HG03135 (cell line): Measurements from ENCODE around the gene PGBD5.
A peak's percentile ranks its signal among the peaks of the same experiment; 100 is the strongest.

ENCODE experiments used
- ATAC-seq: cut with Tn5 transposase; IDR thresholded peaks from one replicate; pipeline ENCODE4 v1.9.1; 2021; ENCODE audit warnings: mild to moderate bottlenecking, moderate library complexity; ENCODE audit not compliant: unreplicated experiment

Gene PGBD5

DNA sequence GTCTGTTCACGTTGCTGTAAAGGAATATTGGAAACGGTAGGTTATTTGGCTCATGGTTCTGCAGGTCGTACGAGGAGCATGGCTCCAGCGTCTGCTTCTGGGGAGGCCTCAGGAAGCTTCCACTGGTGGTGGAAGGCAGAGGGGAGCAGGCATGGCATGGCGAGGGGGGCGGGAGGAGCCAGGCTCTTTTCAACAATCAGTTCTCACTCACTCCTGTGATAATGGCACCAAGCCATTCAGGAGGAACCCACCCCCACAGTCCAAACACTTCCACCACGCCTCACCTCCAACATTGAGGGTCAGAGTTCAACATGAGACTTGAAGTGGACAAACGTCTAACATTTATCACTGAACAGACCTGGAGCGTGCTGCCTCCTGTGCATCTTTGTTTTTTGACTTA lies 141.2 kb downstream of the PGBD5 start:
- no peak for ATAC-seq

DNA sequence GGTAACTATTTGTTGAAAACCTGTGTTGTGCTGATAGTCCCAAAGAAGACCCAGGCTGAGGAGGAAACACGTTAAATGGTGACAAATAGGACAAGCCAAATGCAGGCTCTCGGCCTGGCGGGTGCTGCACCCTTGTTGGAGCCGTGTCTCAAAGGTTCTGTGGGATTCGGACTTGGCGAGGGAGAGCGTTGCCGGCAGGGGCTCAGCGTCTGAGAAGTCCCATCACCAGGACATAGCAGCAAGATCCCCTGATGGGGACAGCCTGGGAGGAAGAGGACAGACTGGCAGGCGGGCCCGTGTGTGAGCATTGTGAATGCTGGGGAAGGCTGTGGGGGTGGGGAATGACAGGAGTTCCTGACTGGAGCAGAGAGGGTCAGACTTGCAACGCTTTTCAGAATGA lies 142.5 kb downstream of the PGBD5 start:
- no peak for ATAC-seq

DNA sequence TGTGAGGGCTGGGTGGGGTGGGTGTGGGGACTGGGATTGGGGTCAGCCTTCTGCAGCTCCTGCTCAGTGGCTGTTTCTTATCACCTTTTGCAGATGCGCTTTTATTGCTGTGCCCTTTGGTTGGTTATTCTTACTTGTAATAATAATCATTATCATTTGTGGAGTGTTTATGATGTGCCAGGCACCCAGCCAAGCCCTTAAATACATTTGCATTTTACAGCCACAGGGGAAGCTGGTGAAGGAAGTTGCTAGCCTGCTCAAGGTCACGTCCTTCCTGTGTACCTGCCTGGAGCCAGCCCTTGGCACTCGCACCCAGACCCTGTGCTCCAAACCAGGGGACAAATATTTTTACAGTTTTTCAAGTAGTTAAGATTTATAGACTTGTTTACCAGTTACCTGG lies 144.0 kb downstream of the PGBD5 start:
- ATAC-seq: no peak

DNA sequence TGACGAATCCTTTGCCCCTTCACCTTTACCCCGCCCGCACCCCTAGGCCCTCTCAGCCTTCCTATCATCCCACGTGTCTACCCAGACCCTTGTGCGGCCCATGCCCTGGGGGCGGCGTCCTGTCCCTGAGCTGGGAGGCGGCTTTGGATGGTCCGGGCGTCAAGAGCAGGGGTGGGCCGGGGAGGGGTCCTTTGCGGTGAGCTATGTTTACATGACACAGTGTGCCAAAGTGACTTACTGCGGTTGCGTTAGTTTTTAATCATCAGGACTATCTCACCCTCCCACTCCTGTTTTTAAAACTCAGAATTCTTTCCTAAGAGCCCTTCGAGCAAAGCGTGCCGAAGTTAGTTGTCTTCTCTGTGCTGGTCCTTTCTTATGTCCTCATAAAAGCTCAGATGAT lies 144.6 kb downstream of the PGBD5 start:
- no peak for ATAC-seq

DNA sequence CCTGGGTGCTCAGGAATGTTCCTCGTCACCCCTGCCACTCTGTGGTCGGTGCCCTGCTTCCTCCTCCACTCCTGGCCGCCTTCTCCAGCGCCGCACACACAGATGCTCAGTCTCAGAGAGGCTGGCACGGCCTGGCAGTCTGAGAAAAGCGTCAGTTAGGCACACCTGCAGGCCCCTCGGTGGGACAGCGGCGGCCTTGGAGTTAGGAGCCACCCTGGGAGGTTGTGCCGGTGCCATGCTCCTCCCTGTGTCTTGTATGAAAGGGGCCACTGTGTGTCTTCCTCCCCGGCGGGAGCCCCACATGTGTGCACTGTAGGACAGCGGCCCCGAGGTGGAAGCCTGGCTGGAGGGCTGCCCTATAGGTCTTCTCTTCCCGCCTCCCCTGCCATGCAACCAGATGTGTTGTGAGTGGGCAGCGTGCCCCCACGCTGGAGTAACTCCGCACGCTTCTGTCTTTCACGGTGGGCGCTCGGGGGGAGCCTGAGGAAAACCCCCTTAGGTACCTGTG lies 145.2 kb downstream of the PGBD5 start:
- no peak for ATAC-seq

DNA sequence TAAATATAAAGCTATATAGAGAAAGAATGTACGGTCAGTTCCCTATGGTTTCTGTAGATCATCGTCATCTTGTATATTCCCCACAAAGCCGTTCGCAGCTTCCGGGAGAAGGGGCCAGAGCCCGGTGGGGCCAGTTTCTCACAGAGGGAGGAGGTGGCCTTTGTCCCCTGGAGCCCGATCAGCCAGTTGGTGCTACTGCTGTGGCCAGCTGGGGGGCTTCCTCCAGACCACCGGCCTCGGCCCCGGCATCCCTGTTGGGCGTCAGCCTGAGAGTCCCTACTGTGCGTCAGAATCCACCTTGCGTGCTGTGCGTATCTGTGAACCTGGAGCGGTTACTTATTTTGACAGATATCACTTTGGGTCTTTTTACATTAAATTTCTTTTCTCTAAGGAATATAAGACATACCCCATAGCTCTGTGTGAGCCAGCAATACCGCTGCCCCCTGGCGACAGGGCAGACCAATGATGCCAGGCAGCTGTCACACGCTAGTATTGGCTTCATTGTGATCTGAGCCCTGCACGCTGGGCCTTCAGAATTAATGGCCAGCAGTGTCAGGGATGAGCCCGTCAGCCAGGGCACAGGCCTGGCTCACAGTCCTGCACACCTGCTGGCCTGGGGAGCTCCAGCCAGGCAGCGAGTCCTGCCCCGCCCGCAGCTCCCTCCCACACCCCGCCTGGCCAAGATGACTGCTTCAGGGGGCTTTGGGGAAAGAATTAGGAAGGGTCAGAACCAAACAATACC lies 145.9 kb downstream of the PGBD5 start:
- ATAC-seq: no peak

DNA sequence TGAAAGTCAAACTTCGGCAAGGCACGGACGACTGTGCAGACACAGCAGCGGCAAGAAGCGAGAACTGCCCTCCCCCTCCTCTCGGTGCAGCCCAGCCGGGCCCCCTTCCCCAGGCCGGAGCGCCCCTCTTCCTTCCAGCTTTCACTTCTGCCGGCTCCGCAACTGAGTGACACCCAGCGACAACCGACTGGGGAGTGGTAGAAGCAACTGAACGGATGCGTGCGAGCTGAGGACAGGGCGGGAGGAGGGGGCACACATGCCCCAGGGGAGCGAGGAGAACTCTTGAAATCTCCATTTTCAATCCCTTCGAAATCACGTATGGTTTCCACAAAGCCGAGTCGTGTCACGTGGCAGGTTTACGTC lies 146.6 kb downstream of the PGBD5 start:
- ATAC-seq: no peak

DNA sequence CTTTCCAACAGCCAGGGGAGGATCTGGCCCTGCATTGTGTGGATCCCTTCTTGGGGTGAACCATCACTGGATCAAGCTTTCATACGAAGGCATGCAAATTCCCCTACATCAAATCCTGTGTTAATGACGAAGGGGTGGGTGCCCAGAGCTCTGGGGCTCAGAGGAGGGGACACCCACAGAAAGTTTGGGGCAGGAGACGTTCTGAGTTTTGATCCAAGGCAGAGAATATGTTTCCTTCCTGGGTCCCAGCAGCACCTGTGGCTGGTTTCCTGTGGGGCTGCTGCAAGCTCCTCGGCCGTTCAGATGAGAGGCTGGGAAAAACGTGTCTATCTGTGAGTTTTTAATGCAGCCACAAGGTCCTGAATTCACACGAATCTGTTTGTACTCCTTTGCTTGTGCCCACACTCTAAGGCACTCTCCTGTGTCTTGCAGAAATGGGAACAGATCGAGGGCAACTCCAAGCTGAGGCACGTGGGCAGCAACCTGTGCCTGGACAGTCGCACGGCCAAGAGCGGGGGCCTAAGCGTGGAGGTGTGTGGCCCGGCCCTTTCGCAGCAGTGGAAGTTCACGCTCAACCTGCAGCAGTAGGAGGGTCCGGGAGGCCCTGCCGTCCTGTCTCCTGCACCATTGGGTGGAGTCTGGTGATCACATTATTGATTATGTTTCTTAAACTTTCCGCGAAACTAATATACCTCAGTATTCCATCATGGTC lies 147.1 kb downstream of the PGBD5 start:
- ATAC-seq: no peak

DNA sequence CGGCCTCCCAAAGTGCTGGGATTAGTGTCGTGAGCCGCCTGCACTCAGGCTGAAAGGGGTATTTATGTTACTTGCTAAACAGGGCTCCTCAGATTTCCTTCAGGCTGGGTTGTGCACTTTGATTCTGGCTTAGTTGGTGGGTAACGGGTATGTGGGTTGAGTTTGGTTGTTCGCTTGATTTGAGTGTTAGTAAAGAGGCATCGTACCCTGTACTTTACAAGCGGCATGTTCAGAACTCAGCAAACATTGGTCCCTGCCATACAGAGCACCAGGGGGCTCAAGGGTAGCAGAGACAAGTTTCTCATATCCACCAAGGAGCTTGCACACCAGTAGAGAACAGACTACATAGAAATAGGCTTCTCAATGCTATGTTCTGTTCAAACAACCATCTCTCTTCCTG lies 147.8 kb downstream of the PGBD5 start:
- ATAC-seq: no peak

DNA sequence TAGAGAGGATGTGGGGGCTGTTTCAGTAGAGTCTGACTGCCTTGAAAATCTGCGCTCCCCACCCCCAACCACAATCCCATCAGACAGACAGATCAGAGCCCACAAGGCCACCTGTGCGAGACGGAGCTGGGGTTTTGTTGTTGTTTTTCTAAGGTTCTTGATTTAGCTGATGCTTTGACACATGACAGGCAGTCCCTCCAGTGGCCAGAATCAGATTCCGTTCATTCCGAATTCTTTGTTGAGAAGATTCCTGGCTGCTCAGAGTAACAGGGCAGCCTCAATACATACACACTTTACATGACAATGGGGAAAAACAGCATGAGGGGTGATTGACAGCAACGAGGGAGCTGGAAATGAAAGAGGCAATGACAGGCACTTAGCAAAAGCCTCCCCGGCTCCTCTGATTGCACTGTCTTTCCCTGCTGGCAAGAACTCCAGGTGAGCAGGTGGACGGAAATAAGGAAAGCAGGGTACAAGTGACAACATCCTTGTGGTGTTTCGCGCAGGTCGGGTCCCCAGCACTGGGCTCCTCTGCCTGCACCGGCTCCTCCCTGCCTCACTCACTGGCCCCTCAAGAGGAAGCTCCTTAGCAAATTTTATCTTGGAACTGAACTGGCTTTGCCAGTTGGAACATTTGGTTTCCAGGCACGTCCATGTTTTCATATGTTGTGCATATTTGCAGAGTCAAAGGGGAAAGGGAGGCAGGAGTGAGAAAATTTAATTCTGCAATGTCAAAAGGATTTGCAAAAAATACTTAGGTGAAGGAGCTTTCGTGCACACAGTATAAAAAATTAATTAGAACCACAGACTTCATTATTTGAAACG lies 148.7 kb downstream of the PGBD5 start:
- peak; percentile 55 for ATAC-seq

DNA sequence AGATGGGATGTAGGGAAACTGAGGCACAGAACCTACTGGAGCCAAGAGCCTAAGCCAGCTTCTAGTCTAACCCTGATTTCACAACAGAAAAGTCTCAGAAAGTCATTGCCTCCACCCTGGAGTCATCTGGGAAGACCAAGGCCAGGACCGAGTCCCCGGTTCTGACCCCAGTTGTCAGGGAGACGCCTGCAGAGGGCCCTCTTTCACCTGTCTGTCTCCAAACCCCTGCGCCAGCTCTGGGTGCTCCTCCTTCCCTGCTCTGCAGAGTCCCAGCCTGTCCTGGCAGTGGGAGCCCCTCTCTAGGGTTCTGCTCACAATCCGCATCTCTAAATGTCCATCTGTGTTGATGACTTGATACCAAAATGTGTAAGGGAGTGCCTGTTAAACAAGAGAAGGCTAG lies 149.7 kb downstream of the PGBD5 start:
- no peak for ATAC-seq

DNA sequence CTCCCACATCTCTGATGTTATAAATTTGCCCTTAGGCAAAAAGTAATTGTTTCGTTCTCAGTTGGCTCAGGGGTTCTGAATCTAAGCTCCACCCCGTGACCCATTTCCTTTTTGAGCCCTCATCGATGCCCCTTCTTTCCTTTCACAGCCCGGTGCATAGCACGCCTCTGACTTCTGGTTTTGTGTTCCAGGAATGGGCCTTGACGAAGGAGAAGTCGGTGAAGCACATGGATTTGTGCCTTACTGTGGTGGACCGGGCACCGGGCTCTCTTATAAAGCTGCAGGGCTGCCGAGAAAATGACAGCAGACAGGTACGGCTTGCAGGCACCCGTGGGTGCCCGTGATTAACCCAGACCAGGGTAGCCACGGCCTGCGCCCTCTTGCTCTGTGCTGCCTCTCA lies 151.9 kb downstream of the PGBD5 start:
- ATAC-seq: no peak

DNA sequence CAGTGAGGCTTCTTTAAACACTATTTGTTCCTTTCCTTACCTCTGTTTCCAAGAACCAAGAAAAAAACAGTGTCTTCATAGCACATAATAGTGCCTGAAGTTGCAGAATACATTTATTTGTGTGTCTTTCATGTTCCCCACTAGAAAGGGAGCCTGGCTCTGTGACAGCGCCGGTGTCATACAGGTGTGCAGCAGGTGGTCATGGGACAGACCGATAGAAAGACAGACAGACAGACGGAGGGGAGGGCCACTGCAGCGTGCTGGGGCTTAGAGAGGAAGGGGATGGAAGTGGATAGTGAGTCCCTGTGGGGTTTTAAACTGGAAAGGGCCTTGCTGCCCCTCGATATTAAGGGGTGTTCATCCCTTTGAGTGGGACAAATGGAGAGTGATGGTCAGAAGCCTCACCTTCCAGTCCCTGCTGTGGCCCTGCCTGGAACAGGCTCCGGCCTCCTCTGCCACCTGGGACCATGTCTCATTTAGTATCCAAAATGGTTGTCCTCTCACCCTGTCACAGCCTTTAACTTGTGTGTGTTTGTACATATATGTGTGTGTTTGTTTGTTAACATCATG lies 152.9 kb downstream of the PGBD5 start:
- ATAC-seq: no peak

DNA sequence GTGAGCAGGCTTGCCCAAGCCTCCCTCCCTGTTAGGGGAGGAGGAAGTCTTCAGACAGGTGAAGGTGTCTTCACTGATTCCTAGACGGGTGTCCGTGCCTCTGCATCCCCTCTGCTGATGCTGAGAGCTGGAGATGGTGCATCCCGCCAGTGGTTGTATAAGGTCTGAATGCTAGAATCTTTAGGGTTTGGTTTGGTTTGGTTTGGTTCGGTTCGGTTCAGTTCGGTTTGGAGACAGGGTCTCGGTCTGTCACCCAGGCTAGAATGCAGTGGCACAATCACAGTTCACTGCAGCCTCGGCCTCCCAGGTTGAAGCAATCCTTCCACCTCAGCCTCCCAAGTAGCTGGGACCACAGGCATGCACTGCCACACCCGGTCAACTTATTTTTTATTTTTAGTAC lies 153.6 kb downstream of the PGBD5 start:
- ATAC-seq: no peak

DNA sequence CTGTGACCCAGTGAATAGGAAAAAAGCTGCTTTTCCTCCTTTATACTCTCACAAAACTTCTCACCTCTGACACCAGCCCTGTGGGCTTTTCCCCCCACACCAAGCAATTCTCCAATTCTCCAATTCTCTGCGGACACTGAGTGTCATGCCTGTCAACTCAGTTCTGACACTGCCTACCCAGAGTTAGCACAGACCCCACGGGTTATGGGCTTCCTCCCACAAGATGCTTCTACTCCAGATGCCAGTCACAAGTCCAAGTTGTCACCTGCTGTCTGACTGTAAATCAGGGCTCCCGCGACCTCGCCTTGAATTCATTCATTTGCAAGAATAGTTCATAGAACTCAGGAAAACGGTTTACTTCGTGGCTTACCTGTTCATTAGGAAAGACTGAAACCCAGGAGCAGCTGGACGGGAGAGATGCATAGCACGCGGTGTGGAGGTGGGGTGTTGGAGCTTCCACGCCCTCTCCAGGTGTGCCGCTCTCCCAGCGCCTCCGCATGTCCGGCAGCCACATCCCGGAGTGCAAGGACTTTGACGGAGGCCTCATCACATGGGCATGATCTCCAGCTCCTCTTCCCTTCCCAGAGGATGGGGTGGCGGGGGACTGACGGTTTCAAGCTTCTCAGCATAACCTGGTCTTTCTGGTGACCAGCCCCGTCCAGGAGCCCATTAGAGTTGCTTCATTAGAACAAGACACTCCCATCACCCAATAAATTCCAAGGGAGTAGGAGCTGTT lies 154.7 kb downstream of the PGBD5 start:
- ATAC-seq: no peak

DNA sequence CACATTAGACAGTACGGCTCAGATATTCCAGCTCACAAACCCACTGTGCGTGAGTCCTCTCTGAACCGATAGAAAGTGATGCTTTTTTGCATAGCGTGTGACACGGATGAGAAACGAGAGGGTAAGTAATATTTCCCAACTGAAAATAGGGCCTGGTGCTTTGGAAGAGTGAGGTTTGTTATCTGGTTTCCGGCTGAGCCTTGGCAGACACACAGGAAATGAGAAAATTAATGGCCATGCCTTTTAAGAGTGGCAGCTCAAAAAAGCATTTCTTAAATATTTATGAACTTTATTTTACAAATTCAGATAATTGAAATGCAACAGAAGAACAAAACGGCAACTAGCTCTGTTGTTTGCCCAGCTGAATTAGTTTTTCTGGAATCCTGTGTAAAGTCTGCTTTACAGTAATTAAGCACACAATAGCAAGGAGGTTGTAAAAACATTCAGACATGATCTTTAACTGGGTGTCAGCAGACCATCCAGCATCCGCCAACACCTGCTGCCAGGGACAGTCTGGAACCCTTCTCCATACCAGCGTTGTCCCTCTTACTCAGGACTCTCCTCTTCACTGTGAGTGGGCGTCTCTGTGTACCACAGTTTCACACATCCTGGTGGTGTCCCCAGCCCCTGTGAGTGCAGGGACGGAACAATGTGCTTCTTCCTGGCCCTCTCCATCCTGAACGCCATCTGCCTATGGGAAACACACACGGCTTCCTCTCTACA lies 155.4 kb downstream of the PGBD5 start:
- peak; percentile 62 for ATAC-seq

DNA sequence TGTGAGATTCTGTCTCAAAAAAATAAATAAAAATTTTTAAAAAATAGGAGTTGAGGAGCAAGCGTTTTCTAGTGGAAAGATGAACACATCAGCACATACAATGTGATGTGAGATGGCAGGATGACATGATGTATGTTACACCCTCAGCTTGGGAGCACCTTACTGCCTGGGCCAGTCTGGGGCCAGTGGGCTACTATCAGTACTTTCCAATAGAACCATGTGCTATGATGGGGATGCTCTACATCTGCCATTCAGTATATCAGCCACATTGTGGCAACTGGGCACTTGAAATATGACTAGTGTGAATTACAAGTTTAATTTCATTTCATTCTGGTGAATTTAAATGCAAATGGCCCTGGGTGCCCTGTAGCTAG lies 156.0 kb downstream of the PGBD5 start:
- ATAC-seq: peak; percentile 4

DNA sequence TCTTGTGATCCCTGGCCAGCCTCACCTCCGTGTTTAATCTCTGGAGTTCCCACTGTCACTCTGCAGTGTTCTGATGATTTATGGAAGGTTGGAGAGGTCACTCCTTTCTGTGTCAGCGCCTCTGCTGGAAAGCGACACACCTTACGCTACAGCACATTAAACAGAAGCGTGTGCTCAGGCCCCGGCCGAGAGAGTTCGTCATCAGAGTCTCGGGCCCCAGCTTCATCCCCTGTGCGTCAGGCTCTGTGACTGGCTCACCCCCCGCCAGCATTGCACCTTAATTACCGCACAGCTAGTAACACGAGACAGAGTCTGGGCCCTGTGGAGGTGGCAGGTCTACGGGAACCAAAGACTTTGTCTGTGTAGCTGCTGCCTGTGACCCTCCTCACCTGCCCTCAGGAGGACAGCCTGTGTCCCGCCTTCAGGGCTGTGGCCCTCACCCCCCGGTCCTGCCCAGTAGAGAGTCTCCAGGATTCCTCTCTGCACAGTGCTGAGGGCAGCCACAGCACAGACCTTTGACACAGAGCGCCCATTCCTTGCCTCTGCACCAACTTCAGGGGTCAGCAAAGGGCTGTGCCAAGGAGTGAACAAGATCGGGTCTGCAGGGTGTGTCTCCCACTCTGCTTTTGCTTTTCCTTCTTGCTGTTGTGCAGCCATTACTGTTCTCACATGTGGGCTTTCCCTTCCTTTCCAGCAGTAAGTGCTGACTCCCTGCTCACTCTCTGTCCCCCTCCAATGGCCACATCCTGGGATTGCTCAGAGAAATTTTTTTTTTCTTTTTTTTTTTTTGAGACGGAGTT lies 157.6 kb downstream of the PGBD5 start:
- no peak for ATAC-seq

DNA sequence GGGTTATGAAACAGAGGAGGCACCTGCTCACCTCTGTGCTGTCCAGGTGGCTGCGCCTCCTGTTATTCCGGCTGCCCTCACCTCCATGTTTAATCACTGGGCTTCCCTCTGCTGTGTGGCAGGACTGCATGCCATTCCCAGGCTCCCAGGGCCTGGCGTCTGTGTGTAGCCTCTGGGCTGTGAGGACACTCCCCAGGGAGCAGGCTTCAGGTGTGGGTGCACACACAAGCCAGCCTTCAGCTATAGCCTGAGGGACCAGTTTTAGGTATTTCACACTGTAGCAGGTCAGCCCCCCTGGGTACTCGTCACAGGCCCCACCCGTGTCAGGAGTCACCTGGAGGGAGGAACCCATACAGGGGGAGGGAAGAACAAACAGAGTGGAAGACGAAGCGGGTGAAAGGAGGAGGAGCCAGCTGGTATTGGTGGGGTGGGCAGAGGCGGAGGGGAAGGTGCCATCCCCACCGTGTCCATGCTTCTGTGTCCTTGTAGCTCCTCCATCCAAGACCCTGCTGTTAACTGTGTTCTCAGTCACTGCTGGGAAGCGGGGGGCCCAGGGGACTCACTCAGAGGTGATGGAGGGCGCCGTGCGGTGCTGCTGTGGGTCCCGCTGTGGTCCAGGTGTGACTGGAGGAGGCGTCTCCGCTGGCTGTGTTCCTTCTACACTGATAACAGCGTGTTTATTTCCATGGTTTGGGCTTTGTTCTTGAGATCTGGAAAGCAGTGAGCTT lies 158.6 kb downstream of the PGBD5 start:
- no peak for ATAC-seq
